ENCODE measurements around the gene TUBGCP6.

Gene TUBGCP6

DNA sequence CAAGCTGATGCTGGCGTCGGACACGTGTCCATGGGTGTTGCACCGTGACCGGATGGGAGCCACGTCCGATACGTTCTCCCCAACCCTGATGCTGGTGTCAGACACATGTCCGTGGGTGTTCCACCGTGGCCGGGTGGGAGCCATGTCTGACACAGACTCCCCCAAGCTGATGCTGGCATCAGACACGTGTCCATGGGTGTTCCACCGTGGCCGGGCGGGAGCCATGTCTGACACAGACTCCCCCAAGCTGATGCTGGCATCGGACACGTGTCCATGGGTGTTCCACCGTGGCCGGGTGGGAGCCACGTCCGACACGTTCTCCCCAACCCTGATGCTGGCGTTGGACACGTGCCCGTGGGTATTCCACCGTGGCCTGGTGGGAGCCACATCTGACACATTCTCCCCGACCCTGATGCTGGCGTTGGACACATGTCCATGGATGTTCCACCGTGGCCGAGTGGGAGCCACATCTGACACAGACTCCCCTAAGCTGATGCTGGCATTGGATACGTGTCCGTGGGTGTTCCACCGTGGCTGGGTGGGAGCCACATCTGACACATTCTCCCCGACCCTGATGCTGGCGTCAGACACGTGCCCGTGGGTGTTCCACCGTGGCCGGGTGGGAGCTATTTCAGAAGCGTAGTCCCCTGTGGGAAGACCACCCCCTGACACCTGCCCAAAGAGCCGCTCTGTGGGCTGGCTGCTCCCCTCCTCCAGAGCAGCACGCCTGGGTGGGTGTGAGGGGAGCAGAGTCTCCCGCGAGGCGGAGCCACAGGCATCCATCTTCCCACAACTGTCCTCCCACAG is 24.0 kb downstream of the TUBGCP6 start:
- no peak overlapping the region for H2BK5ac ChIP-seq (ENCODE audit: low read depth, low read length, poor library complexity)
- H2AFZ ChIP-seq (ENCODE audit: insufficient read depth, low read length, poor library complexity) = no peak overlapping the region
- H4K12ac ChIP-seq (ENCODE audit: low read depth, low read length) = no peak overlapping the region
- no peak overlapping the region for H2BK12ac ChIP-seq (ENCODE audit: low read length)
- no peak overlapping the region for H3K4me2 ChIP-seq (ENCODE audit: low read length)
- H3K14ac ChIP-seq (ENCODE audit: low read length) = no peak overlapping the region
- no peak overlapping the region for H3K27ac ChIP-seq (ENCODE audit: low read depth, low read length)
- H3K9me3 ChIP-seq (ENCODE audit: insufficient read depth, low read depth, low read length) = peaks cover 10% of the 10 kb centered on the region
- no peak for DNase-seq
- no peak overlapping the region for H3K4me3 ChIP-seq (ENCODE audit: low read depth, low read length)
- H3K9ac ChIP-seq (ENCODE audit: low read length) = no peak overlapping the region
- no CpG with 5 or more reads among the region's 45 CpGs for WGBS (ENCODE audit: extremely low coverage, insufficient coverage, insufficient read length)
- H3K4me1 ChIP-seq (ENCODE audit: control insufficient read depth in 1 of 2, insufficient read depth in 2 of 2, low read length in 2 of 2) = no peaks in the 10 kb centered on the region
- H4K91ac ChIP-seq (ENCODE audit: low read depth, low read length) = no peak overlapping the region
- no peak overlapping the region for H3K18ac ChIP-seq (ENCODE audit: low read length)
- peaks cover 89% of the 10 kb centered on the region in 2 experiments for H3K36me3 ChIP-seq (ENCODE audit: control insufficient read depth in 1 of 2, insufficient read depth in 2 of 2, low read length in 2 of 2)
- H2AK5ac ChIP-seq (ENCODE audit: low read length) = no peak overlapping the region
- no peaks in the 10 kb centered on the region for H3K79me2 ChIP-seq (ENCODE audit: control insufficient read depth, insufficient read depth, low read length, poor library complexity)
- H3K4ac ChIP-seq (ENCODE audit: low read depth, low read length) = no peak overlapping the region
- no peak overlapping the region for H4K8ac ChIP-seq (ENCODE audit: low read depth, low read length)
- H3K27me3 ChIP-seq (ENCODE audit: insufficient read depth, low read length) = no peaks in the 10 kb centered on the region
- H3K23ac ChIP-seq (ENCODE audit: low read length) = no peak overlapping the region
- no peaks in the 10 kb centered on the region for H3K79me1 ChIP-seq (ENCODE audit: low read length)
- H2BK120ac ChIP-seq (ENCODE audit: insufficient read depth, low read length, poor library complexity) = no peak overlapping the region

DNA sequence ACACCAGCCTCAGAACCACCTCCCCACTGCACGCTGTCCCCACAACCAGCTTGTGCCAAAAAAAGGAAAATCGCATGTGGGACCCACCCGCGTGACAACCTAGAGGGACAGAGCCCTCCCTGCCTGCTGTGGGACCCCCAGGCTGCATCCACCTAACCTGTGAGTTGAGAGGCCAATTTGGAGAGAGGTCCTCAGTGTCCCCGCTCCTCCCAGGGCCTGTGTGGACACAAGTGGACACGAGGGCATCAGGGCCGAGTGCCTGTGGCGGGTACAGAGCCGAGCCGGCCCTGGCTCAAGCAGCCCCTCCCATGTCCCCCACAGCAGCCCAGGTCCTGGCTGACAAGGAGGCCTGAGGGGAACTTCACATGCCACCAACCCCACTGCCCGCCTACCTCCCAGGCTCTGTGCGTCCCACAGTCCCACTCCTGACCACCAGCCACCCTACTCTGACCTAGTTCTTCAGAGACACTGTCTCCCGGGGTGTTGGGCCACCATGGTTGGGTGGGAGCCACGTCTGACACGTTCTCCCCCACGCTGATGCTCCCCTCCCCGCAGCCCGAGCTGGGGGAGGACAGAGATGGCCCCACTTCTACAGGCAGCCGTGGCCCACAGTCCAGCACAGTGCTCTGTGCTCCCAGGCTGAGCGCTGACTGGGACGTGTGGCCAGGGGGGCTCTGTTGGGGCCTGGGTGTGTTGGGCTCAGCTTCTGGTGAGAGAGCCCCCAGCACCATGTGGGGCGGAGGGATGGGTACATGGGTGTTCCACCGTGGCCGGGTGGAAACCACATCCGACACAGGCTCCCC is 24.8 kb downstream of the TUBGCP6 start:
- Histone ChIP-seq H2AFZ (ENCODE audit: insufficient read depth, low read length, poor library complexity) (no peak overlapping the region), H3K9me3 (ENCODE audit: insufficient read depth, low read depth, low read length) (peaks cover 10% of the 10 kb centered on the region), H3K4me2 (ENCODE audit: low read length) (no peak overlapping the region), H2BK5ac (ENCODE audit: low read depth, low read length, poor library complexity) (no peak overlapping the region), H3K27me3 (ENCODE audit: insufficient read depth, low read length) (no peaks in the 10 kb centered on the region), H3K4me3 (ENCODE audit: low read depth, low read length) (no peak overlapping the region), H3K27ac (ENCODE audit: low read depth, low read length) (no peak overlapping the region), H4K8ac (ENCODE audit: low read depth, low read length) (no peak overlapping the region), H2AK5ac (ENCODE audit: low read length) (no peak overlapping the region), H3K23ac (ENCODE audit: low read length) (no peak overlapping the region), H3K4ac (ENCODE audit: low read depth, low read length) (no peak overlapping the region), H3K4me1 (ENCODE audit: control insufficient read depth in 1 of 2, insufficient read depth in 2 of 2, low read length in 2 of 2) (no peaks in the 10 kb centered on the region), H3K79me1 (ENCODE audit: low read length) (no peaks in the 10 kb centered on the region), H3K9ac (ENCODE audit: low read length) (no peak overlapping the region), H2BK120ac (ENCODE audit: insufficient read depth, low read length, poor library complexity) (no peak overlapping the region), H3K79me2 (ENCODE audit: control insufficient read depth, insufficient read depth, low read length, poor library complexity) (no peaks in the 10 kb centered on the region), H2BK12ac (ENCODE audit: low read length) (no peak overlapping the region), H3K14ac (ENCODE audit: low read length) (no peak overlapping the region), H3K36me3 (ENCODE audit: control insufficient read depth in 1 of 2, insufficient read depth in 2 of 2, low read length in 2 of 2) (peaks cover 89% of the 10 kb centered on the region in 2 experiments), H4K12ac (ENCODE audit: low read depth, low read length) (no peak overlapping the region), H3K18ac (ENCODE audit: low read length) (no peak overlapping the region), H4K91ac (ENCODE audit: low read depth, low read length) (no peak overlapping the region)
- no peak for DNase-seq
- no CpG with 5 or more reads among the region's 25 CpGs for WGBS (ENCODE audit: extremely low coverage, insufficient coverage, insufficient read length)

DNA sequence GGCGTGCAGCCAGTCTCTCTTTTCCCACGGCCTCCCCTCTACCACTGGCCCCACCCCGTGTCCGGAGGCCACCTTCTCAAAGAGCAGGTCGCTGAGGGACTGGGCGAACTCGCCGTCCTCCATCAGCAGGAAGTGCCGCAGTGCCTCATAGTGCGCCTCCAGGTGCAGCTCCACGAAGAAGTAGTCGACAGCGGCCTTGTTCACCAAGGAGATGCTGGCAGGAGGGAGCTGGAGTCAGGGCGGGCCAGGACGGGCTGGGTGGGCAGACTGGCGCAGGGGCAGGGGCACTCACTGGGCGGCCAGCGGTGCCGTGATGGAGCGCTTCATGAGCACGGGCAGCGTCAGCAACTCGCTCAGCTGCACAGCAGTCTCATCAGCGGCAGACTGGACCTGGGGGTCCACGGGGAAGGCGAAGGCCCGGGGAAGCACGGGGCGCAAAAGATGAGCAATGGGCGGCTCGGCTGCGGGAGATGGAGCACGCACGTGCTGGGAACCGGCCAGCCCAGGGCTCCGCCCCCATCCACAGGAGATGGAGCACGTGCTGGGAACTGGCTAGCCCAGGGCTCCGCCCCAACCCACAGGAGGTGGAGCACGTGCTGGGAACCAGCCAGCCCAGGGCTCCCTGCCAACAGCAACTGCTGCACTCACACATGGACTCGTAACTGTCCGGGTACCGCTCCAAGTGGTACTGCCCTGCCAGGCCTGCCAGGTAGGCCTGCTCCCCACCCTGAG is 25.7 kb downstream of the TUBGCP6 start:
- Histone ChIP-seq H4K12ac (ENCODE audit: low read depth, low read length) (no peak overlapping the region), H3K27ac (ENCODE audit: low read depth, low read length) (no peak overlapping the region), H3K79me2 (ENCODE audit: control insufficient read depth, insufficient read depth, low read length, poor library complexity) (no peaks in the 10 kb centered on the region), H3K18ac (ENCODE audit: low read length) (no peak overlapping the region), H4K8ac (ENCODE audit: low read depth, low read length) (no peak overlapping the region), H2BK12ac (ENCODE audit: low read length) (no peak overlapping the region), H2BK120ac (ENCODE audit: insufficient read depth, low read length, poor library complexity) (no peak overlapping the region), H3K4me3 (ENCODE audit: low read depth, low read length) (no peak overlapping the region), H3K4ac (ENCODE audit: low read depth, low read length) (no peak overlapping the region), H3K36me3 (ENCODE audit: control insufficient read depth in 1 of 2, insufficient read depth in 2 of 2, low read length in 2 of 2) (peaks cover 90 to 91% of the 10 kb centered on the region in 2 experiments), H3K4me2 (ENCODE audit: low read length) (no peak overlapping the region), H4K91ac (ENCODE audit: low read depth, low read length) (no peak overlapping the region), H2AFZ (ENCODE audit: insufficient read depth, low read length, poor library complexity) (no peak overlapping the region), H2AK5ac (ENCODE audit: low read length) (no peak overlapping the region), H3K27me3 (ENCODE audit: insufficient read depth, low read length) (no peaks in the 10 kb centered on the region), H3K9ac (ENCODE audit: low read length) (no peak overlapping the region), H3K23ac (ENCODE audit: low read length) (no peak overlapping the region), H3K79me1 (ENCODE audit: low read length) (no peaks in the 10 kb centered on the region), H3K4me1 (ENCODE audit: control insufficient read depth in 1 of 2, insufficient read depth in 2 of 2, low read length in 2 of 2) (no peaks in the 10 kb centered on the region), H3K9me3 (ENCODE audit: insufficient read depth, low read depth, low read length) (peaks cover 10% of the 10 kb centered on the region), H2BK5ac (ENCODE audit: low read depth, low read length, poor library complexity) (no peak overlapping the region), H3K14ac (ENCODE audit: low read length) (no peak overlapping the region)
- peak in 1 of 2 donors; percentile 18 for DNase-seq
- WGBS (ENCODE audit: extremely low coverage, insufficient coverage, insufficient read length) = no CpG with 5 or more reads among the region's 42 CpGs

DNA sequence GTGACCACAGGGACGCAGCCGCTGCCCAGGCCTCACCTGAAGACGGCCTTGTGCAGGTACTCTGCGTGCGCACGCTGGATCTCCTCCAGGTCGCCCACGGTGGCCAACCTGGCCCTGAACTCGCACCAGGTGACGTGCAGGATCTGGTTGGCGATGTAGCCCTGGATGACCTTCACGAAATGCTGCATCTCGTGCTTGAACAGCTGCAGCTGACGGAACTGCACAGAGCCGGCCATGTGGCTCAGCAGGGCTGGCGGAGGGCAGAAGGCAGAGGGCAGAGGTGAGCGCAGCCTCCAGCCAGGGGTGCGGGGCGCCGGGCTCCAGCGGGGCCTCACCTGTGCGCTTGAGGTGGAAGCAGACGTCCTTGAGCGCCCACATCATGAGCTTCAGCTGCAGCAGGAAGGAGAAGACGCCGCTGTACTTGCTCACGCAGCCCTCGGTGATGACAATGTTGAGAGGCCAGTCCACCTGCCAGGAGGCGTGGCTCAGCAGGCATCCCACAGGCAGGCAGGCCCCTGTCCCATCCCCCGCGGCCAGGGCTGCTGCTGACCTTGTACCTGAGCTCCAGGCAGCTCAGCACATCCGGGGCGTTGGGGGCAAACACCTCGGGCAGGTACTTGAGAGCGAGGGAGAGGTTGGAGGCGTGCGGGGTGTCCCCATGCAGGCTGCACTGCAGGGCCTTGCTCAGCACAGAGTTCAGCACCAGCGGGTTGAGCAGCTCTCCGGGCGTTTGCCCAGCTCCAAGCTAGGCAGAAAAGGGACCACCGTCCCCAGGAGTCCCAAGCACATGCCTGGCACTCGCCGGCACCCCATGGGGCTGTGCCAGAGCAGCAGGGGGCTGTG is 26.4 kb downstream of the TUBGCP6 start:
- Histone ChIP-seq H3K27me3 (ENCODE audit: insufficient read depth, low read length) (no peaks in the 10 kb centered on the region), H4K91ac (ENCODE audit: low read depth, low read length) (no peak overlapping the region), H3K4ac (ENCODE audit: low read depth, low read length) (no peak overlapping the region), H2AFZ (ENCODE audit: insufficient read depth, low read length, poor library complexity) (no peak overlapping the region), H2BK5ac (ENCODE audit: low read depth, low read length, poor library complexity) (no peak overlapping the region), H3K9me3 (ENCODE audit: insufficient read depth, low read depth, low read length) (peaks cover 10% of the 10 kb centered on the region), H3K9ac (ENCODE audit: low read length) (no peak overlapping the region), H3K27ac (ENCODE audit: low read depth, low read length) (no peak overlapping the region), H2AK5ac (ENCODE audit: low read length) (no peak overlapping the region), H3K4me3 (ENCODE audit: low read depth, low read length) (no peak overlapping the region), H3K79me2 (ENCODE audit: control insufficient read depth, insufficient read depth, low read length, poor library complexity) (no peaks in the 10 kb centered on the region), H3K23ac (ENCODE audit: low read length) (no peak overlapping the region), H3K36me3 (ENCODE audit: control insufficient read depth in 1 of 2, insufficient read depth in 2 of 2, low read length in 2 of 2) (peaks cover 90% of the 10 kb centered on the region in 2 experiments), H3K79me1 (ENCODE audit: low read length) (no peaks in the 10 kb centered on the region), H3K14ac (ENCODE audit: low read length) (no peak overlapping the region), H3K18ac (ENCODE audit: low read length) (no peak overlapping the region), H4K12ac (ENCODE audit: low read depth, low read length) (no peak overlapping the region), H4K8ac (ENCODE audit: low read depth, low read length) (no peak overlapping the region), H2BK12ac (ENCODE audit: low read length) (no peak overlapping the region), H3K4me1 (ENCODE audit: control insufficient read depth in 1 of 2, insufficient read depth in 2 of 2, low read length in 2 of 2) (no peaks in the 10 kb centered on the region), H3K4me2 (ENCODE audit: low read length) (no peak overlapping the region), H2BK120ac (ENCODE audit: insufficient read depth, low read length, poor library complexity) (no peak overlapping the region)
- DNase-seq = no peak
- no CpG with 5 or more reads among the region's 43 CpGs for whole genome bisulfite sequencing (ENCODE audit: extremely low coverage, insufficient coverage, insufficient read length)
